CD4-positive, alpha-beta T cell treated with Interleukin-6 for 4 hours (primary cell): Measurements from ENCODE around the gene PAK1.

Experiments used
- DNase-seq: peaks from one replicate; pipeline ENCODE4 v3.0.0-alpha.2; 2020; ENCODE audit warnings: mixed read lengths

The PAK1 gene

GRCh38 chr11:77359481-77359880 is 114.4 kb downstream of the PAK1 start:
- no peak for DNase-seq

- DNase-seq, result no peak
These were observed 120.8 kb downstream of the PAK1 start for GRCh38 chr11:77353131-77353530.

- DNase-seq, result no peak
These were observed 122.5 kb downstream of the PAK1 start for GRCh38 chr11:77351281-77351886.

GRCh38 chr11:77347948-77348347 is 125.9 kb downstream of the PAK1 start:
- DNase-seq, result no peak

- no peak for DNase-seq
These were observed 126.8 kb downstream of the PAK1 start for GRCh38 chr11:77346906-77347603.

GRCh38 chr11:77345621-77346020 is 128.3 kb downstream of the PAK1 start:
- no peak for DNase-seq

GRCh38 chr11:77340501-77340900 is 133.4 kb downstream of the PAK1 start:
- no peak for DNase-seq

GRCh38 chr11:77332259-77332658 is 141.6 kb downstream of the PAK1 start:
- no peak for DNase-seq

- no peak for DNase-seq
These were observed 148.7 kb downstream of the PAK1 start for GRCh38 chr11:77325159-77325558.

- no peak for DNase-seq
These were observed 149.4 kb downstream of the PAK1 start for GRCh38 chr11:77324508-77324907.

- DNase-seq, result no peak
These were observed 150.8 kb downstream of the PAK1 start for GRCh38 chr11:77322926-77323590.

GRCh38 chr11:77322506-77322905 is 151.4 kb downstream of the PAK1 start:
- DNase-seq, result no peak

GRCh38 chr11:77320351-77320750 is 153.5 kb downstream of the PAK1 start:
- DNase-seq, result no peak

- no peak for DNase-seq
These were observed 155.3 kb downstream of the PAK1 start for GRCh38 chr11:77318600-77318999.

- no peak for DNase-seq
These were observed 157.1 kb downstream of the PAK1 start for GRCh38 chr11:77316733-77317342.

- no peak for DNase-seq
These were observed 161.8 kb downstream of the PAK1 start for GRCh38 chr11:77312107-77312506.

GRCh38 chr11:77311701-77312100 is 162.2 kb downstream of the PAK1 start:
- no peak for DNase-seq

- DNase-seq, result no peak
These were observed 163.2 kb downstream of the PAK1 start for GRCh38 chr11:77310721-77311120.

- DNase-seq, result no peak
These were observed 164.4 kb downstream of the PAK1 start for GRCh38 chr11:77309401-77310085.

GRCh38 chr11:77308838-77309237 is 165.1 kb downstream of the PAK1 start:
- no peak for DNase-seq

- no peak for DNase-seq
These were observed 170.6 kb downstream of the PAK1 start for GRCh38 chr11:77303328-77303727.

- DNase-seq, result no peak
These were observed 171.1 kb downstream of the PAK1 start for GRCh38 chr11:77302752-77303151.

GRCh38 chr11:77301510-77301909 is 172.4 kb downstream of the PAK1 start, which contains the start of gene GDPD4:
GDPD4 (minus strand) TSS chr11:77301686; CDS start chr11:77285137, 16,549 bp downstream.
- DNase-seq, result no peak
